Stimulated activated CD4-positive, alpha-beta T cell treated with anti-CD3 and anti-CD28 coated beads, Interleukin-4, amount 100 ng/mL, for 24 hours (primary cell): Measurements from ENCODE around the gene EPHB2.

Source experiments
- DNase-seq: peaks from one replicate; pipeline ENCODE4 v3.0.0-alpha.2; 2020

EPHB2 gene

GRCh38 chr1:22752339-22752738, 41.7 kb downstream of the EPHB2 start:
- DNase-seq = no peak

DNA sequence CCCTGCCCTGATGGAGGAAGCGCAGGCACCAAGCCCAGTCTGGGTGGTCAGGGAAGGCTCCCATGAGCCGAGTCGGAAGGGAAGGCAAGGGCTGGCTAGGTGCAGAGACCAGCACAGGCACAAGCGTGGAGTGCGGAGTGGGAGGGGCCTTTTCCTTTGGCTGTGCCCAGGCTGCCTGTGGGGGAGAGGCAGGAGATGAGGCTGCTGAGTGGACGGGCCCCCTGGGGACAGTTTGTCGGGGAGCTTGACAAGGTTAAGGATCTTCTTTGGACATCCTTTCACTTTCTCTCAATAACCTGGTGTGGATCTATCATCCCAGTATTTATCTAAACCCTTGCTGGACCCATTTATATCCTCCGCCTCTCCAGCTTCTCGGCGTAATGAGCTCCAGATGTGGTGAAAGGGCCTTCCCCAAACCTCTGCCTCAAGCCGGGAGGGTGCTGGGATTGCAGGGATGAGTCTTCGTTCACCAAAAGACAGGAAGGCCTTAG, 42.9 kb downstream of the EPHB2 start:
- no peak for DNase-seq

GRCh38 chr1:22754106-22754768, 43.6 kb downstream of the EPHB2 start:
- DNase-seq = no peak

DNA sequence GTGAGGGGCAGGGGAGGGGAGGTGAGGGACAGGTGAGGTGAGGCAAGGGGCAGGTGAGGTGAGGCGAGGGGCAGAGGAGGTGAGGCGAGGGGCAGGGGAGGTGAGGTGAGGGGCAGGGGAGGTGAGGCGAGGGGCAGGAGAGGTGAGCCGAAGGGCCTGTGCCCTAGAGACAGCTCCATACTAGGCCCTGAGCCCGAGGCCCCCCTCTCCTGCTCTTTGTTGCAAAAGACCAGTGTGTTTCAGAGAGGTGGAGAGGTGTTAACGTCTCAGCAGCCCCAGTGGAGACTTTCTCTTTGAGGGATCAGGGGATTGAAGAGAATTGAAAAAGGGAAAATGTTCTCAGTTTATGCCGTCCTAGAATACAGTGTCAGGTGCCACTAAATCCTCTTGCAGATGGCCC, 44.2 kb downstream of the EPHB2 start:
- DNase-seq = no peak

- no peak for DNase-seq
Observed at GRCh38 chr1:22755641-22756040, 45.0 kb downstream of the EPHB2 start.

GRCh38 chr1:22756125-22756735, 45.6 kb downstream of the EPHB2 start:
- DNase-seq = no peak

DNA sequence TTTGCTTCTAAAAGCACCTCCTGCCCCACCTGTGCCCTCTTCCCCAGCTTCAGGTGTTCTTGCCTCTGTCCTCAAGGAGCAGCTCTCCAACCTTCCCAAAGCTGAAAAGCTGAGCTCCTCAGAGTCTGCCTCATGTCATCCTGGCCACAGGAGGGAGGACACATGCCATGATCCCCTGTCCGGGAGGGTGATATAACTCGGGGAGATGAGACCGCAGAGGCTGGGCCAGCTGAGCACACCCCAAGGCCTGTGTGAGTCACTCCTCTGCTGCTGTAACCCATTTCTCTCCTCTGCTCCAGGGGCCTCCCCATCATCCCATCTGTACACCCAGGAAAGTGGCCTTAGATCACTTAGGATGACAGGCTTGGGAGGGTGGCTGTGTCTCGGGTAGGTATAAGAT, 49.8 kb downstream of the EPHB2 start:
- no peak for DNase-seq

GRCh38 chr1:22761101-22761500, 50.5 kb downstream of the EPHB2 start:
- no peak for DNase-seq

DNA sequence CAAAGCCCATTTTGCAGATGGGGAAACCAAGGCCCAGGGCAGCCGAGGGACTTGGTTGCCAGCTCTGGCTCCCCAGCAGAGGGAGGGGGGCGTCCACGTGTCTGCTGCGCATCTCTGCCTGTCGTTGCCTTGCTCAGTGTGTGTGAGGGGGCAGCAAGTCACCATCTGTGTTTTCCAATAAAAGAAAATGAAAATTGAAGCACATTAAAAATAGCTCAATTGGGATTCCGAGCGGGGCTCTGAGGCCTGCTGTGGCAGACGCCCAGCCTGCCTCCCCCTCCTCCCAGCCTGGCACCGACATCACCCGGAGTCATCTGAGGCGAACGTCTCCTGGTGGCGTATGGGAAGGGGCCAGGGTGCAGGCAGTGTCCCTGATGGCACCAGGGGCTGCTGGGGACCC, 51.2 kb downstream of the EPHB2 start:
- no peak for DNase-seq

- DNase-seq = no peak
Observed at GRCh38 chr1:22763487-22764200, 53.0 kb downstream of the EPHB2 start.

- DNase-seq = no peak
Observed at GRCh38 chr1:22767852-22768251, 57.2 kb downstream of the EPHB2 start.

DNA sequence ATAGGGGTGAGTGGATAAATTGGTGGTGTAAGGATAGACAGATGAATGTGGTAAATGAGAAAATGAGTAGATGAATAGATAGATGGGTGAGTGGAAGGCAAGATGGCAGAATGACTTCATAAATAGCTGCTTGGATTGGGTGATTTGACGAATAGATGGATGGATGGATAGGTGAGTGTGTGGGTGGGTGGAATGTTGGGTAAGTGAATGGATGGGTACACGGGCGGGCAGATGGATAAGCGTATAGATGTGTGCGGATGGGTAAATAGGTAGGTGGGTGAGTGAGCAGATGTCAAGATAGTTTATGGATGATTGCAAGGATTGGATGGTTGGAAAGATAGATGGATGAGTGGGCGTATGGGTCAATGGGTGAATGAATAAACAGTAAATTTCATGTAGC, 59.3 kb downstream of the EPHB2 start:
- DNase-seq = no peak

DNA sequence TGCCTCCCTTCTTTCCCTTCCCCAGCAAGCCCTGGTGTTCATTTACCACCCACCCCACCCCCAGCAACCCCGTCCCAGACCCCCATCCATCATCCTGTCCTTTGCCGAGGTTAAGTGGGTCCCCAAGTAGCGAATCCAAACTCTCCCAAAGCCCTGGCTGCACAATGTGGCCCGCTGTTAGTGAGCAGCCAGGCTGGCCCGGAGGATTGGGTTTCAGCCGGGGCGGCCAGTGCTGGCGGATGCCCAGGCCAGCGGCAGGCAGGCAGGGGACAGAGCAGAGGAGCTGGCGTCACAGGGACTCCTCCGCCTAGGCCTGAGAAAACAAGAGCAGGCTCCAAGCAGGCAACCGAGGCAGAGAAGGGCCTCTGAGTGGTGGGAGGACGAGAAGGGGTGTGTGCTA, 61.4 kb downstream of the EPHB2 start:
- DNase-seq = no peak

- DNase-seq = no peak
Observed at GRCh38 chr1:22773981-22774832, 63.6 kb downstream of the EPHB2 start.

DNA sequence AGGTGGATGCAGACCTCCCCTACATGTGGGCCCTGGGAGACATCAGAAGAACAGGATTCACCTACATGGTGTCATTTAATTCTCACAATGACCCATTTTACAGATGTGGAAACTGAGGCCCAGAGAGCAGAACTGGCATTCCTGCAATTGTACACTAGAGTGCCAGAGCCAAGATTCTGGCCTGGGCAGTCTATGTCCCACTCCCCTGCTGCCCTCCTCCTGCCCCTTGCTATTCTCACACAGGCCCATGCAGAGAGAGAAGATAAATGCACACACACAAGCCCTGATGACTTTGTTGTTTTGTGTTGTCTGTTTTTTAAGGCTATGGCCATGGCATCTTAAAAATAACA, 64.2 kb downstream of the EPHB2 start:
- DNase-seq = no peak

GRCh38 chr1:22775478-22775877, 64.8 kb downstream of the EPHB2 start:
- DNase-seq = no peak

GRCh38 chr1:22776035-22776613, 65.5 kb downstream of the EPHB2 start:
- DNase-seq = no peak

DNA sequence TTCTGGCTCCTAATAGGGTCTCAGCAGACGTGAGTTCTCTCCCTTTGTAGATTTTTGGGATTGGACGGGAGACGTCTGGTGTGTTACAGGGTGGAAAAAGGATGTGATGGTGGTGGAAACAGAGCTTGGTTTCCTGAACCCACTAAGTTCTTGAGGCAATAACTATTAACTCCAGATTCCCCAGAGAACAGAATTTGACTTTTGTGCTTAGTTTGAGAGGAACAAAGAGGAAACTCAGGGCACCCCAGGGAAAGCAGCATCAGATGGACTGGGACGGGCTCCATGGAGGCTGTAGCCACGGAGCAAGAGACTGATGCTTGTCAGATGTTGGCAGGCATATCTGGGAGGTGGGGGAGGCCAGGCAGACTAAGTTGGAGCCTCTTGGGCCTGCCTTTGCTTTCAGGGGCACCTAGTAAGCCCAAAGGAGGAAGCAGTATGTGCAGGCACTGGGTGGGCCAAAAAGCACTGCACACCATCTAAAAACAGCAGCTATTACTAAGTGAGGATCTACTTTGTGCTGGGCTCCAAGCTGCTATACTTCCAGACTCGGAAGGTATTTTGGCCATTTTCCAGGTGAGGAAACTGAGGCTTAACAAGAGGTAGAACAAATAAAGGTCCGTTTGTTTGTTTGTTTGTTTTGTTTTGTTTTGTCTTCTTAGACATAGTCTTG, 66.9 kb downstream of the EPHB2 start:
- no peak for DNase-seq

- no peak for DNase-seq
Observed at GRCh38 chr1:22778408-22778807, 67.8 kb downstream of the EPHB2 start.

- DNase-seq = no peak
Observed at GRCh38 chr1:22778862-22779520, 68.4 kb downstream of the EPHB2 start.

- DNase-seq = no peak
Observed at GRCh38 chr1:22780696-22781095, 70.1 kb downstream of the EPHB2 start.

DNA sequence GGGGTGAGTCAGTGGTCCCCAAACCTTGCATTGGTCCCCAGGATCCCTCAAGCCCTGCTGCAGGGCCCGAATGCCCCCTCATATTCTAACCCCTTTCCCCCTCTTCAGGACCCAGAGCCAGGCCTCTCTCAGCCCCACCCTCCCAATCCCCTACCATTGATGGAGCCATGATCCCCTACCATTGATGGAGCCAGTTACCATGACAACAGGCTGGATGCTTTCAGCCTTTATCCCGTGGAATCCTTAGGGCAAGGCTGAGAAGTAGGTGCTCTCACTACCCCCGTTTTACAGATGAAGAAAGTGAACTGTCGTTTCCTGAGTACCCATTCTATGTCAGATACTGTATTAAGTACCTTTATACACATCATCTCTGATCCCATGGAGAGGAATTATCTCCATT, 70.8 kb downstream of the EPHB2 start:
- no peak for DNase-seq
